Upper lobe of left lung (tissue), 6 donors: ENCODE data around the gene ARMC6. TPM values are rescaled to one million over a fixed set of nuclear protein-coding genes. Genes with fewer than 3 reads are reported as not detected.

ENCODE experiments used
- ATAC-seq, 2 donors: fragments of 200-7000 bp; cut with Tn5 transposase; one replicate each; pipeline ENCODE4 v1.9.1; 2022; ENCODE audit warnings: mild to moderate bottlenecking in 2 of 2, moderate library complexity in 2 of 2; ENCODE audit not compliant: low FRiP score in 2 of 2
- DNase-seq, 2 donors: peaks; one replicate each; pipeline ENCODE4 v3.0.0-alpha.2; 2019 to 2020
- H3K27ac ChIP-seq, 4 donors: fragments of 200-600 bp; sonication (generic); one replicate each; pipeline ENCODE4 v1.5.1; 2016 to 2019
- H3K27me3 ChIP-seq, 4 donors: fragments of 200-600 bp; sonication (generic); one replicate each; pipeline ENCODE4 v1.5.1; 2017 to 2019
- H3K36me3 ChIP-seq, 4 donors: fragments of 200-600 bp; sonication (generic); one replicate each; pipeline ENCODE4 v1.5.1; 2016 to 2019
- H3K4me1 ChIP-seq, 4 donors: fragments of 200-600 bp; sonication (generic); one replicate each; pipeline ENCODE4 v1.5.1; 2018 to 2019
- H3K4me3 ChIP-seq, 4 donors: fragments of 200-600 bp; sonication (generic); one replicate each; pipeline ENCODE4 v1.5.1; 2017 to 2019; ENCODE audit warnings: mild to moderate bottlenecking in 2 of 4, moderate library complexity in 1 of 4
- H3K9me3 ChIP-seq, 4 donors: fragments of 200-600 bp; sonication (generic); one replicate each; pipeline ENCODE4 v1.5.1; 2018 to 2019
- CTCF ChIP-seq, 6 experiments: fragments of 450-650 bp in 4 of 6; fragments of 200-600 bp in 2 of 6; sonication (generic) in 2 of 6; IDR thresholded peaks; one replicate each; pipeline ENCODE4 v1.5.1; 2016 to 2019; ENCODE audit warnings: antibody characterized with exemption in 6 of 6
- EP300 ChIP-seq, 4 donors: sonication (generic); formaldehyde crosslinking; IDR thresholded peaks; one replicate each; pipeline ENCODE4 v1.5.1; 2017; ENCODE audit warnings: antibody characterized with exemption in 4 of 4, control low read depth in 2 of 4
- POLR2A ChIP-seq, 4 donors: fragments of 450-650 bp; IDR thresholded peaks; one replicate each; pipeline ENCODE4 v1.5.1; 2016 to 2017; ENCODE audit warnings: antibody characterized with exemption in 4 of 4, mild to moderate bottlenecking in 2 of 4
- POLR2AphosphoS5 ChIP-seq, 2 donors: sonication (generic); formaldehyde crosslinking; IDR thresholded peaks; one replicate each; pipeline ENCODE4 v1.5.1; 2017; ENCODE audit warnings: antibody characterized with exemption in 2 of 2
- WGBS, 2 donors: methylation state at CpG; one replicate each; pipeline ENCODE4 v1.1.5; 2017 to 2018; 5-methylcytosine and 5-hydroxymethylcytosine counted together
- total RNA-seq, 6 donors: library from RNA; depleted of rRNA in 4 of 6; stranded (reverse); fragments of >200 nt in 4 of 6; gene quantifications; one replicate each; pipeline versions ENCODE4 v1.1.0 to v1.2.1, GENCODE V29; 2016 to 2021
- donor health status: DM: no; HTN: no; CAD: no; lungs with moderate emphysema.
- donor health status: DM: no; HTN: yes; CAD: no; lungs with severe emphysema.

Gene ARMC6
- total RNA-seq, 6 donors from 2014 or later = 14.1 to 46.5 (median 26.8) TPM

- no peaks in the 10 kb centered on the region for H3K36me3 ChIP-seq
- WGBS, 2 donors = 100% methylated on average over 1 of the region's 1 CpG
- peaks cover 0 to 16% (median 2%) of the 10 kb centered on the region in 4 donors for H3K4me1 ChIP-seq
- no peak overlapping the region for H3K27ac ChIP-seq
- no peaks in the 10 kb centered on the region for H3K27me3 ChIP-seq
- ATAC-seq = no peak
- TF ChIP-seq POLR2A (IDR thresholded peaks at IDR 0.05) (no peak), CTCF (IDR thresholded peaks at IDR 0.05) (no peak), POLR2AphosphoS5 (IDR thresholded peaks at IDR 0.05) (no peak), EP300 (IDR thresholded peaks at IDR 0.05) (no peak)
- no peak for DNase-seq
- no peaks in the 10 kb centered on the region for H3K9me3 ChIP-seq
- H3K4me3 ChIP-seq = no peak overlapping the region
Observed at GRCh38 chr19:19079571-19079970, 46.2 kb downstream of the ARMC6 start.

DNA sequence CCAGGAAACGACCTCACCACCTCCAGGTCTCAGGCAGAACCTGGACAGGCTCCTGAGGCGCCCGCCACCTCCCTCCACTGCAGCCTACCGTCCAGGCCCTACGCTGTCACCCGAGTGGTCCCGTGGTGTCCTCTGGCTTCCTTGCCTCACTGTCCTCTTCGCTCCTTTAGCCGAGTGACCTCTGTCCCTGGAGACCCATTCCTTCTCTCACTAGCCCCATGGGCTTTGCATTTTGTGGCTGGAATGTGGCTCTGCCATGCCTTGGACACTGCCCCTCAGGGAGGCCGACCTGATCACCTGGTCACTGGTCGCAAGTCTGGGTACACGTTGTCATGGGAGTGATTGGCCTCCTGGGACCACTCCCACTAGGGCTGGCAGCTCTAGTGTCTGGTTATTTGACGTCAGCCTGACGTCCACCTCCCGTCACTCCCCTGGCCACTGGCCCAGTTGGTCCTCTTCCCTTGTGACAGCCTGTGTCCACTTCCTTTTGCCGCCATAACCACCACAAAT lies 48.3 kb downstream of the ARMC6 start:
- DNase-seq = no peak
- ATAC-seq = no peak
- WGBS, 2 donors = 82 to 85% methylated on average over 12 to 16 of the region's 16 CpGs
- Histone ChIP-seq H3K27me3 (no peaks in the 10 kb centered on the region), H3K9me3 (no peaks in the 10 kb centered on the region), H3K4me3 (no peak overlapping the region), H3K36me3 (no peaks in the 10 kb centered on the region), H3K27ac (no peak overlapping the region), H3K4me1 (peaks cover 0 to 14% (median 2%) of the 10 kb centered on the region in 4 donors)
- TF ChIP-seq EP300 (IDR thresholded peaks at IDR 0.05) (no peak), POLR2AphosphoS5 (IDR thresholded peaks at IDR 0.05) (no peak), CTCF (IDR thresholded peaks at IDR 0.05) (no peak), POLR2A (IDR thresholded peaks at IDR 0.05) (no peak)

DNA sequence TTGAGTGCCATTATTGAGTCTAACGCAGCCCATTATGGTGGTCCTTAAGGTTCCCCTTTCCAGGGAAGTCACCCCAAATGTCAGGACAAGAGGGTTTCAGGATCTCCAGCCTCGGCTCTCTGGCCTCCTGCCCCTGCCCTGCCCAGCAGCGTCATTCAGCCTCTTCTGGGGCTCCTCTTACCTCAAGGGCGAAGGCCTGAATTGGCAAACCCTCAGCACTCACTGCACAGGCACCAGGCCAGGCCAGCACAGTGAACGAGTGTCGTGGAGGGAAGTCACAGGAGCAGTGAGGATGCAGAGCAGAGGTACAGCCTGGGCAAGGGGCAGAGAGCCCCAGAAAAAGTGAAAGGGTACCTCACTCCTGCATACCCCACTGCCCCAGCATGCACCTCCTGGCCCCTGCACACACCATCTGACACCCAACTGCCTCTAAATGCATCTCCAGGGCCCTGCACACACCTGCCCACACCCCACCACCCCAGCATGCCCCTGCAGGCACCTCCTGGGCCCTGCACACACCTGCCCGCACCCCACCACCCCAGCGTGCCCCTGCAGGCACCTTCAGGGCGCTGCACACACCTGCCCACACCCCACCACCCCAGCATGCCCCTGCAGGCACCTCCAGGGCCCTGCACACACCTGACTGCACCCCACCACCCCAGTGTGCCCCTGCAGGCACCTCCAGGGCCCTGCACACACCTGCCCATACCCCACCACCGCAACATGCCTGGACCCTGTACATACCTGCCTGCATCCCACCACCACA lies 50.2 kb downstream of the ARMC6 start:
- no peak overlapping the region for H3K27ac ChIP-seq
- peak; percentile 10 to 63 for ATAC-seq

GRCh38 chr19:19087676-19088075 lies 54.3 kb downstream of the ARMC6 start:
- no peak for TF ChIP-seq POLR2AphosphoS5 (IDR thresholded peaks at IDR 0.05)
- TF ChIP-seq CTCF (IDR thresholded peaks at IDR 0.05) = no peak
- no peak for TF ChIP-seq EP300 (IDR thresholded peaks at IDR 0.05)
- no peak for TF ChIP-seq POLR2A (IDR thresholded peaks at IDR 0.05)
- Histone ChIP-seq H3K36me3 (peaks cover 0 to 4% (median 0%) of the 10 kb centered on the region in 4 donors), H3K9me3 (no peaks in the 10 kb centered on the region), H3K27me3 (no peaks in the 10 kb centered on the region), H3K4me3 (no peak overlapping the region), H3K27ac (no peak overlapping the region), H3K4me1 (peaks cover 0 to 6% (median 2%) of the 10 kb centered on the region in 4 donors)
- ATAC-seq = no peak
- no peak for DNase-seq
- 94% methylated on average over 2 of the region's 2 CpGs for WGBS, 2 donors

More for the DNA sequence above, 50.2 kb downstream of the ARMC6 start:
- no peaks in the 10 kb centered on the region for H3K27me3 ChIP-seq
- H3K36me3 ChIP-seq = no peaks in the 10 kb centered on the region
- 70 to 96% methylated on average over 4 to 10 of the region's 10 CpGs for WGBS, 2 donors
- H3K9me3 ChIP-seq = no peaks in the 10 kb centered on the region
- TF ChIP-seq POLR2A (IDR thresholded peaks at IDR 0.05) (no peak), EP300 (IDR thresholded peaks at IDR 0.05) (no peak), CTCF (IDR thresholded peaks at IDR 0.05) (no peak), POLR2AphosphoS5 (IDR thresholded peaks at IDR 0.05) (no peak)
- no peak overlapping the region for H3K4me3 ChIP-seq
- peaks cover 0 to 6% (median 2%) of the 10 kb centered on the region in 4 donors for H3K4me1 ChIP-seq
- DNase-seq = peak in 1 of 2 donors; percentile 84
